Panc1 (cell line): ENCODE data around the gene PYGO1. TPM values are rescaled to one million over a fixed set of nuclear protein-coding genes. Genes with fewer than 3 reads are reported as not detected.

Experiments
- ATAC-seq: fragments of 200-7000 bp; cut with Tn5 transposase; 2 replicates; pipeline ENCODE4 v1.9.1; 2020; ENCODE audit warnings: mild to moderate bottlenecking, moderate library complexity
- BruUV-seq: library from RNA; stranded (reverse); fragments of 400-500 nt; replicated peaks from 2 replicates; lab custom pipeline; 2021; lab: Mats Ljungman, UMichigan
- CTCF ChIA-PET: fragments of 300-600 bp; sonication (Branson Sonifier 250); formaldehyde crosslinking; loops from one replicate; lab custom pipeline; 2022; ENCODE audit warnings: antibody characterized with exemption; lab: Charles Lee
- POLR2A ChIA-PET: fragments of 300-600 bp; sonication (Branson Sonifier 250); formaldehyde crosslinking; loops from one replicate; lab custom pipeline; 2022; ENCODE audit warnings: antibody characterized with exemption; lab: Charles Lee
- DNase-seq: peaks from one replicate; pipeline ENCODE4 v3.0.0-alpha.2; 2010; ENCODE audit warnings: low read depth, low spot score
- H3K27ac ChIP-seq: 2 replicates; pipeline ENCODE4 v1.5.1; 2011; ENCODE audit warnings: mild to moderate bottlenecking, low read length, inconsistent platforms
- H3K27me3 ChIP-seq: fragments of 200-500 bp; sonication (Bioruptor generic); 2 replicates; pipeline ENCODE4 v1.6.0; 2014; ENCODE audit warnings: low read length, inconsistent platforms; ENCODE audit not compliant: control insufficient read depth, insufficient read depth
- H3K36me3 ChIP-seq: fragments of 200-500 bp; sonication (Bioruptor generic); 2 replicates; pipeline ENCODE4 v1.5.1; 2014; ENCODE audit warnings: inconsistent platforms, mild to moderate bottlenecking, low read length, moderate library complexity; ENCODE audit not compliant: control insufficient read depth, insufficient read depth
- H3K4me1 ChIP-seq: 2 replicates; pipeline ENCODE4 v1.5.1; 2011; ENCODE audit warnings: inconsistent platforms, mild to moderate bottlenecking, low read length, moderate library complexity; ENCODE audit not compliant: control insufficient read depth, insufficient read depth
- H3K4me3 ChIP-seq, 2 experiments: 2 replicates each; pipeline ENCODE4 v1.5.1; 2011 to 2012; ENCODE audit warnings: low read depth in 2 of 2, low read length in 2 of 2, mild to moderate bottlenecking in 2 of 2, inconsistent platforms in 1 of 2, moderate library complexity in 1 of 2
- H3K9me3 ChIP-seq: fragments of 200-500 bp; sonication (Bioruptor generic); 2 replicates; pipeline ENCODE4 v1.5.1; 2014; ENCODE audit warnings: low read depth, mild to moderate bottlenecking, inconsistent platforms, low read length, moderate library complexity; ENCODE audit not compliant: control insufficient read depth, insufficient read depth
- CTCF ChIP-seq: fragments of 450-650 bp; IDR thresholded peaks from 2 replicates; pipeline ENCODE4 v1.5.1; 2017; ENCODE audit warnings: mild to moderate bottlenecking
- POLR2AphosphoS5 ChIP-seq: IDR thresholded peaks from 2 replicates; pipeline ENCODE4 v1.6.1; 2012; ENCODE audit warnings: mild to moderate bottlenecking, low read depth, low read length, moderate library complexity
- REST ChIP-seq, 2 experiments: IDR thresholded peaks; 2 replicates each; pipeline ENCODE4 v1.6.1; 2011 to 2012; ENCODE audit warnings: low read depth in 2 of 2, control low read depth in 1 of 2, low read length in 1 of 2, mild to moderate bottlenecking in 1 of 2, moderate library complexity in 1 of 2; ENCODE audit not compliant: insufficient read depth in 1 of 2
- SIN3A ChIP-seq: IDR thresholded peaks from 2 replicates; pipeline ENCODE4 v1.6.1; 2012; ENCODE audit warnings: low read depth, mild to moderate bottlenecking, low read length, moderate library complexity, borderline replicate concordance; ENCODE audit not compliant: insufficient read depth
- TCF7L2 ChIP-seq: IDR thresholded peaks from 2 replicates; pipeline ENCODE4 v1.6.1; 2011; ENCODE audit warnings: mild to moderate bottlenecking, low read depth, low read length, inconsistent platforms
- in situ Hi-C: cut with HindIII; loops from 2 replicates; pipeline ENCODE4 v1.10.0; 2016; ENCODE audit warnings: low sequenced_read_pairs, low pct_unique_long_range_greater_than_20kb
- intact Hi-C: fragments of 100-400 bp; cut with micrococcal nuclease; formaldehyde crosslinking; loops from one replicate; pipeline ENCODE4 v1.10.0; 2022; ENCODE audit not compliant: unreplicated experiment
- total RNA-seq: library from RNA; stranded (reverse); gene quantifications from one replicate; pipeline ENCODE4 v1.2.1, GENCODE V29; 2021; ENCODE audit not compliant: unreplicated experiment

Gene PYGO1
- total RNA-seq, 1 experiment from 2014 or later = 2.4 TPM

- TF ChIP-seq CTCF (no peak), POLR2AphosphoS5 (no peak), REST (IDR thresholded peaks at IDR 0.05; ENCODE audit: insufficient read depth in 1 of 2, low read depth in 2 of 2, low read length in 1 of 2) (no peak), SIN3A (no peak)
- POLR2A ChIA-PET = no interaction called here
- intact Hi-C loops = no loop called here
- BruUV-seq = no TSS peak
- no peaks in the 10 kb centered on the region for H3K36me3 ChIP-seq
- no peak for ATAC-seq
- in situ Hi-C loops = no loop called here
- CTCF ChIA-PET = no interaction called here
- H3K4me3 ChIP-seq = no peak overlapping the region
- no peaks in the 10 kb centered on the region for H3K4me1 ChIP-seq
- no peak for DNase-seq
- no peak overlapping the region for H3K27ac ChIP-seq
- no peaks in the 10 kb centered on the region for H3K9me3 ChIP-seq
- no peaks in the 10 kb centered on the region; the same call in 1 of the 2 replicates for H3K27me3 ChIP-seq
Observed at GRCh38 chr15:55549305-55549704, 38.8 kb downstream of the PYGO1 start.

GRCh38 chr15:55546718-55547117 lies 41.4 kb downstream of the PYGO1 start:
- in situ Hi-C loops = no loop called here
- TF ChIP-seq POLR2AphosphoS5 (no peak), CTCF (no peak), REST (IDR thresholded peaks at IDR 0.05; ENCODE audit: insufficient read depth in 1 of 2, low read depth in 2 of 2, low read length in 1 of 2) (no peak), TCF7L2 (no peak), SIN3A (no peak)
- H3K4me3 ChIP-seq = no peak overlapping the region
- ChIA-PET CTCF (no interaction called here), POLR2A (no interaction called here)
- H3K4me1 ChIP-seq = no peaks in the 10 kb centered on the region
- H3K36me3 ChIP-seq = no peaks in the 10 kb centered on the region
- BruUV-seq = no TSS peak
- peaks cover 3% of the 10 kb centered on the region for H3K27me3 ChIP-seq
- H3K9me3 ChIP-seq = no peaks in the 10 kb centered on the region
- intact Hi-C loops = no loop called here
- DNase-seq = no peak
- ATAC-seq = no peak
- no peak overlapping the region for H3K27ac ChIP-seq
